ENCODE results near the gene HDAC2.

DNA sequence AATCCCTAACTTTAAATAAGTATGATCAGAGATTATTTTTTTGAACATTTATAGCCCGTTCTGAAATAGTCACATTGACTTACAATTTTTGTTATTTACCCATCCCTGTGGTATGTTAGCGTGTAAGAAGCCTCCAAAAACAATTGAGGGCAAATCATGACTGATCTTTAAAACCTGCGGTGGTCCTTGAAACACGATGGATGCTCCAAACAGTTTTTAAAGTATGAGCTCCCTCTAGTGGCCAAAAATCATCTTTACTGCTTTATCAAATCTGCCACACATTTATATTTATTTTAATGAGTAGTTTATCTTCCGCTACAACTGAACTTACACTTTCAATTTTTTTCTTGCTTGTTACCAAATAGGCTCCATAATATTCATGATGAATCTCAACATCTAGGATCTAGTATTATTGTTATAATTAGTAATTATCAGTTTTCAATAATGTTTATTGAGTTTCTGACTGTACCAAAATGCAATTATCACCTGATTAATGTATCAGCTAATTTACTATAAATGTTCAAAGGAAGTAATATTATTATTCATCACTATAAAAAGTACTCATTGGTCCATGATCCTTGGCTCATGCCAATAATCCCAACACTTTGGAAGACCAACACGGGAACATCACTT is 61.6 kb downstream of the HDAC2 start:
- TF ChIP-seq, protein P1, sequence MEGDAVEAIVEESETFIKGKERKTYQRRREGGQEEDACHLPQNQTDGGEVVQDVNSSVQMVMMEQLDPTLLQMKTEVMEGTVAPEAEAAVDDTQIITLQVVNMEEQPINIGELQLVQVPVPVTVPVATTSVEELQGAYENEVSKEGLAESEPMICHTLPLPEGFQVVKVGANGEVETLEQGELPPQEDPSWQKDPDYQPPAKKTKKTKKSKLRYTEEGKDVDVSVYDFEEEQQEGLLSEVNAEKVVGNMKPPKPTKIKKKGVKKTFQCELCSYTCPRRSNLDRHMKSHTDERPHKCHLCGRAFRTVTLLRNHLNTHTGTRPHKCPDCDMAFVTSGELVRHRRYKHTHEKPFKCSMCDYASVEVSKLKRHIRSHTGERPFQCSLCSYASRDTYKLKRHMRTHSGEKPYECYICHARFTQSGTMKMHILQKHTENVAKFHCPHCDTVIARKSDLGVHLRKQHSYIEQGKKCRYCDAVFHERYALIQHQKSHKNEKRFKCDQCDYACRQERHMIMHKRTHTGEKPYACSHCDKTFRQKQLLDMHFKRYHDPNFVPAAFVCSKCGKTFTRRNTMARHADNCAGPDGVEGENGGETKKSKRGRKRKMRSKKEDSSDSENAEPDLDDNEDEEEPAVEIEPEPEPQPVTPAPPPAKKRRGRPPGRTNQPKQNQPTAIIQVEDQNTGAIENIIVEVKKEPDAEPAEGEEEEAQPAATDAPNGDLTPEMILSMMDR (conservative IDR thresholded peaks at IDR 0.05; ENCODE audit: low read length) = peak; percentile 78
- TF ChIP-seq EZH2phosphoT487 (IDR thresholded peaks at IDR 0.05; ENCODE audit: borderline replicate concordance) = no peak

Measured in Loucy (cell line).